VCaP (cell line): Measurements from ENCODE around the gene PHACTR1.

Source experiments
- H3K27ac ChIP-seq: fragments of 450-650 bp; 2 replicates; pipeline ENCODE4 v1.5.1; 2017
- CTCF ChIP-seq: fragments of 450-650 bp; conservative IDR thresholded peaks from 2 replicates; pipeline ENCODE4 v1.5.1; 2017; ENCODE audit warnings: mild to moderate bottlenecking, moderate library complexity

PHACTR1 gene

GRCh38 chr6:12990162-12990561 is 273.6 kb downstream of the PHACTR1 start:
- no peak for TF ChIP-seq CTCF
- no peak overlapping the region for H3K27ac ChIP-seq

GRCh38 chr6:12991435-12991834 is 274.9 kb downstream of the PHACTR1 start:
- H3K27ac ChIP-seq: no peak overlapping the region
- no peak for TF ChIP-seq CTCF

- no peak overlapping the region for H3K27ac ChIP-seq
- TF ChIP-seq CTCF: no peak
Observed at GRCh38 chr6:12992770-12993169, 276.2 kb downstream of the PHACTR1 start.

- no peak for TF ChIP-seq CTCF
- H3K27ac ChIP-seq: no peak overlapping the region
Observed at GRCh38 chr6:12993283-12993898, 276.8 kb downstream of the PHACTR1 start.

- TF ChIP-seq CTCF: no peak
- no peak overlapping the region for H3K27ac ChIP-seq
Observed at GRCh38 chr6:12995419-12995818, 278.9 kb downstream of the PHACTR1 start.

GRCh38 chr6:13000537-13000936 is 284.0 kb downstream of the PHACTR1 start:
- no peak for TF ChIP-seq CTCF
- no peak overlapping the region for H3K27ac ChIP-seq

GRCh38 chr6:13001927-13002326 is 285.4 kb downstream of the PHACTR1 start:
- H3K27ac ChIP-seq: no peak overlapping the region

More at GRCh38 chr6:13001927-13002326, 285.4 kb downstream of the PHACTR1 start:
- no peak for TF ChIP-seq CTCF
